ENCODE results near the gene SMARCC2.

The SMARCC2 gene

DNA sequence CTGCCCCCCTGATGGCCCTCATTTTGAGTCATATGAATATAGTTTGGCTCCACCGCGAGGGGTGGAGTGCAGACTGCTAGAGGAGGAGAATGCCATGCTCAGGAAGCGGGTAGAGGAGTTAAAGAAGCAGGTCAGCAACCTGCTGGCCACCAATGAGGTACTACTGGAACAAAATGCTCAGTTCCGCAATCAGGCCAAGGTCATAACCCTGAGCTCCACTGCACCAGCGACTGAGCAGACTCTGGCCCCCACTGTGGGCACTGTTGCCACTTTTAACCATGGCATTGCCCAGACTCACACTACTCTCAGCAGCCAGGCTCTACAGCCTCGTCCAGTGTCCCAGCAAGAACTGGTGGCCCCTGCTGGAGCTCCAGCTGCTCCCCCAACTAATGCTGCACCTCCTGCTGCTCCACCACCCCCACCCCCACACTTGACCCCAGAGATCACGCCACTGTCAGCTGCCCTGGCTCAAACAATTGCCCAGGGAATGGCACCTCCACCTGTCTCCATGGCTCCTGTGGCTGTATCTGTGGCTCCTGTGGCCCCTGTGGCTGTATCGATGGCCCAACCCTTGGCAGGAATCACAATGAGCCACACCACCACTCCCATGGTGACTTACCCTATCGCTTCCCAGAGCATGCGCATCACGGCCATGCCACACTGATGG lies 67.9 kb downstream of the SMARCC2 start:
- DNase-seq (ENCODE audit: low spot score): no peak

DNA sequence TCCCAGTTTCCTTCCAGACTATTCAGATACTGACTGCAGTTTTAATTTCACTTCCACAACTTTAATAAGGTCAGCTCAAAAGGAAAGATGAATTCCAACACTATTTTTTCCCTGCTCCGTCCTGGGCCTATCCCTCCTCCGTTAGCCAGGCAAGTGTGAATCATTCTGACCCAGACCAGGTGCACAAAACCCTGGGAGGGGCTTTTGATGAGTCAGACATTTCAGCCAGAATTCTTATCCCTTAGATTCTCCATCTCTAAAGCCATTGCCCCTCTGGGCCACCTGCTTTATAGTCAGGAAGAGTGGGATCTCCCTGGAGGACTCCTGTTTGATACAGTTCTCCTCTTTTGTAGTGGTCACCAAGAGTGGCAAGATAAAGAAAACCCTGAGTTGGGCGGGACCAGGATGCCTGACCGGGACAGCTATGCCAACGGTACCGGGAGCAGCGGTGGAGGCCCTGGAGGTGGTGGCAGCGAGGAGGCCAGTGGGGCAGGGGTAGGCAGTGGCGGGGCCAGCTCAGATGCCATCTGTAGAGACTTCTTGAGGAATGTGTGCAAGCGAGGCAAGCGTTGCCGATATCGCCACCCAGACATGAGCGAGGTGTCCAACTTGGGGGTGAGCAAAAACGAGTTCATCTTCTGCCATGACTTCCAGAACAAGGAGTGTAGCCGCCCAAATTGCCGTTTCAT lies 69.0 kb downstream of the SMARCC2 start:
- DNase-seq (ENCODE audit: low spot score): peak; percentile 76

DNA sequence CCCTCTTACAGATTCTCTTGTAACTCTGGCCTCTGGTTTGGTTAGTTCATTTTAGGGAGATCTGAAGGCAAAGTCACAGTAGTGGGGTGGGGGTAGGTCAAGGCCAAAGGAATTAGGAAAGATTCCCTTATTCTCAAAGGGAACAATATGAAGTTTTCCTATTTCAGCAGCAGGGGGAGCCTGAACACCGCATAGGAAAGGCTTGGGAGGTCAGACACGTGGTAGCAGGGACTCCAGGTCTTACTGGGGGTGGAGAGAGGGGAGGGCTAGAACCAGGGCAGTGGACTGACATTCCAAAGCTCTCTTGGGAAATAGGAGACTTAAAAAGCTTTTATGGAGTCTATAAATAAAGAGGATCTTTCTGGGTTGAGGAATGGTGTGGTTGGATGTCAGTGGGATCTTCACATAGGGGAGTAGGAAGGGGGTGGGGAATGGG lies 69.9 kb downstream of the SMARCC2 start:
- DNase-seq (ENCODE audit: low spot score): peak; percentile 91

DNA sequence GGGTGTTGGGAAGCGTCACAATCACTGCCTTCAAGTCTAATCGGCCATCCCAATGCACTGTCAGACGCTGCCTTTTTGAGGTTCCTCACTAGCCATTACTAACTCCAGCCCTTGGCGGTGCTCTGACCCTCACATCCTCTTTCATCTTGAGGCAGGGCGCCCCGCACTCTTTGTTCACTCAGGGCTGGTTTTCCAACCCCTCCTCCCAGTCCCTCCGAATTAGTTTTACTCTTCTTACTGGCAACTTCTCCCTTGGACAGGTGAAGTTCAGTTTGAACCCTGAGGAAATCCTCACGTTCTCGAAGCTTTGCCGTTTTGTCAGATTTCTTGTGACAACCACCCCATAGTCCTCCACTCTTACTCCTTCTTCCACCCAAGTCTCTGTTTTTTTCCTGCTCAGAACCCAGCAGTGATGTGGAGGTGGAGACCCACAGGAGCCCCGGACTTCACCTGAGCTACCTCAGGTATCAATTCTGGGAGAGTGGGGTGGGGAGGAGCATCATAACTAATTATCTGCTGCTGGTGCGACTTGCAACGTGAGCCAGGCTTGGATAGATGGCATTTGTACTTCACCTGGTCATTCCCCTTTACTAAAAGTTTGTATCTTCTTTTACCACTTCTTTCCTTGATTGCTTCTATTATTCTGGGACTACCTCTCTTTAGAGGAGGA lies 70.5 kb downstream of the SMARCC2 start:
- DNase-seq (ENCODE audit: low spot score): no peak

DNA sequence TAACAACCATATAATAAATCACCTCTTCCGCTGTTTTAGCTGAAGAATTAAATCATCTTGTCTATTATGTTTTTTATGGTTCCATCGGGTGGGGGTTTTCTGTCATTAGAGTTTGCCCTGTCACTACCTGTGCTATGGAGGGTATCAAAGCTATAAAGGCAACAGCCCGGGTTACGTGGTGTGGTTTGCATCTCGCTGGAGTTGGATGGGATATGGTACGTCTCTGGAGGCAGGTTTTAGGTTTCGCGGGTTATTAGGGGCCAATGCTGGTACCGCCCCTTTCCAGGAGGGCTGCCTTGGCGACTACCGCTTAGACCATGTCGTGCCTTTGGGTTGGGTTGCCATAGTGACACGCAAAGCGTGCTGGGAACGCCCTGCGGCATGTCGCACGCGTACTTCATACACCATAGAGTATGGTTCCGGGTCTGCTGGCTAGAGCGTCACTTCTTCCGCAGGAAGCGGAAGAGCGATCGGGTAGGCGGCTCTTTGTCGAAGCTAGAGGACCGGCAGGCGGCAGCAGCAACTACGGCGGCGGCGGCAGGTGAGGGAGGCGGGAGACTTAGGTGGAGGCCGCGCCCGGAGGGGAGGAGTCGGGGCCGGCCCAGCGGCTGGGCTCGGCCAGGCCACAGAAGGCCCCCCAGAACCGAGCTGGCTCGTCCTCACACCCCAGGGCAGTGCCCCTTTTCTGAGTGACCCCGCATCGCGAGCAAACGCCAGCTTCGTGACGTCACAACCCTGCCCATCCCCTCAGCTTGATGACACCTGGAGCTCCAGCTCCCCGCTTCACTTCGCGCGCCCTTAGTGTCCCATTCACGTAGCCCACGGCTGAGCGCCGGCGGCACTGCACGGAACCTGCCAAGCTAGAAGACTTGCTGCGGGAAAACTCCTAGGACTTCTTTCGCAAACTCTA lies 71.2 kb downstream of the SMARCC2 start, which contains the start of gene ZC3H10:
ZC3H10 (plus strand) TSS at position 489 of the 910 bp plus-strand sequence. CDS start 2,297 bp downstream, outside the sequence.
- peak; percentile 100 for DNase-seq (ENCODE audit: low spot score)

DNA sequence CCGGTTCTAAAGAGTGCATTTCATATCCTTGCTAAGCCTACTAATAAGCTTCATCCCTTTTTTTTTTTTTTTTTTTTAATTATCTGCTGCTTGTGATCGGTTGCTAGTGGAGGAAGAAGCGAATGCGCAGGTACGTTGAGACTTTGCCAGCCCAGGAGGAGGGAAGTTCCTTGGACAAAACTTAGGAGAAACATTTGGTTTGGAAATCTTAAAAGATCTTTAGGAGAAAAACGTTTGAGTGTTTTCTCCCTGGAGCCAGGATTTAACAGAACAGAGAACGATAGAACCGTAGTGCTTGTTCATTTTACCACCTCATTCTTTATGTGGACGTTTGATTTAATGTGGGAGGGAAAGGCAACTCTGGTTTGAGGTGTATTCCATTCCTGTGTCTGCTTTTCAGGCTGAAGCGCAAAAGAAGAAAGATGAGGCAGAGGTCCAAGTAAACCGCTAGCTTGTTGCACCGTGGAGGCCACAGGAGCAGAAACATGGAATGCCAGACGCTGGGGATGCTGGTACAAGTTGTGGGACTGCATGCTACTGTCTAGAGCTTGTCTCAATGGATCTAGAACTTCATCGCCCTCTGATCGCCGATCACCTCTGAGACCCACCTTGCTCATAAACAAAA lies 72.1 kb downstream of the SMARCC2 start:
- DNase-seq (ENCODE audit: low spot score): peak; percentile 29

DNA sequence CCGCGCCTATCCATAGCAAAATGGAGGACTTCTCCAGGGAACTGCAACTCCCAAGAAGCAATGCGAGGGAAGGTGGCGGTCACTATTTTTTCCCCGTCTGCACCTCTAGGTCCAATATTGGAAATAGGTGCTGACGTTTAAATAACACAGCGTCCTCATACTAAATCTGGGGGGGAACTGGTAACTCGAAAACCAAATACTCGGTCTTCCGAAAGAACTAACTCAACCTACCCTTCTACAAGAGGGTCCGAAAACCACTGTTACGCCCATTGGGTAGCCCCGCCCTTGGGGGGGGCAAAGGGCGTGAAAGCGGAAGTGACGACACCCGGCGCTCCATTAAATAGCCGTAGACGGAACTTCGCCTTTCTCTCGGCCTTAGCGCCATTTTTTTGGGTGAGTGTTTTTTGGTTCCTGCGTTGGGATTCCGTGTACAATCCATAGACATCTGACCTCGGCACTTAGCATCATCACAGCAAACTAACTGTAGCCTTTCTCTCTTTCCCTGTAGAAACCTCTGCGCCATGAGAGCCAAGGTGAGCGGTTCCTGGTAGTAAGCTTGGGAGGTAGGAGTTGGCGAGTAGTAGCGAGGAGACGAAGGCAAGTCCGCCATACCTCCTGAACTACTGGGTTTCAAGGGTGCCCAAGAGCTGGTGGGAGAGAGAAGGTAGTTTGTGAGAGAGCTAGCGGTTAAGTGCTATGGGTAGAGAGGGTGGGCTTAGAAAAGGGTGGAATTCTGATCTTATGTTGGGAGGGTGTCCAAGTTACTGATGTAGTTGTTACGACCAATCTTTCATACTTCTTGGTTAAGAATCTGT lies 72.8 kb downstream of the SMARCC2 start, which contains the start of gene RPL41:
RPL41 (plus strand) TSS at position 367 of the 815 bp plus-strand sequence.
- DNase-seq (ENCODE audit: low spot score): peak; percentile 95

DNA sequence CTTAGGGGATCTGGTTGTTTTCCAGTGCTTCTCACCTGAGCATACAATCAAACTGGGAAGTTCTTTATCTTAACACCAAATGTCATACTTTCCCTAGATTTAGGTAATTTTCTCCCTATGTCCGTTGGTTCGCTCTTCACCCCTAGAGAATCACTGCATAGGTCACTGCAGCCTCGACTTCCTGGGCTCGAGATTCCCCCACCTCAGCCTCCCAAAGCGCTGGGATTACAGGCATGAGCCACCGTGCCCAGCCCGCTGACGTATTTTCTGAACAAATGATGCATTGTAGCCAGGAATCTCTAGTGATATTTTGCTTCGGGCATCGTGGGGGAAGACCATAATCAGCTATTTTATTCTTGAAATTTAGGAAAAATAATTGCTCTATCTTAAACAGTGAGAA lies 74.0 kb downstream of the SMARCC2 start:
- peak; percentile 20 for DNase-seq (ENCODE audit: low spot score)

DNA sequence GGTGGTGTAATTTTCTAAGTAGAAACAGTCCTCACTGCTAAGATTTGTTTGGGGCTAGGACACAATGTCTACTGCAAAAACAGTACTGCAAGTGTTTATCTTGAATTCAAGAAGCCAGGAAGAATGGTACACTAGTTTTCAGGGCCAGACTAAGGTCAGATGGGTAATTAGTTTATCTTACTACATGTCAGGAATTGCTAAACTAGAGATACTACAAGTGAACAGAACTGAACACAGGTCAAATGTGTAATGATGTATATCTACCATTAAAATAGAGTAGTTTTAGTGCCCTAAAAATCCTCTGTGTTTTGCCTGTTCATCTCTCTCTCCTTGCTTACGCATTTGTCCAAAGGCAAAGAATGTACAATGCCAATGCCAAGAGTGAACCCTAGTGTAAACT lies 75.2 kb downstream of the SMARCC2 start:
- no peak for DNase-seq (ENCODE audit: low spot score)
